GM12878 (cell line): ENCODE measurements around the gene B3GALT5. TPM values are rescaled to one million over a fixed set of nuclear protein-coding genes. Genes with fewer than 3 reads are reported as not detected.

ENCODE experiments used
- ASH2L ChIP-seq: fragments of 300-600, 200-600 bp; sonication (generic); IDR thresholded peaks from 2 replicates; pipeline ENCODE4 v1.6.1; 2017; ENCODE audit warnings: low read depth, mild to moderate bottlenecking, borderline replicate concordance
- BCL11A ChIP-seq: IDR thresholded peaks from 2 replicates; pipeline ENCODE4 v1.6.1; 2011; ENCODE audit warnings: low read depth, low read length
- BMI1 ChIP-seq: fragments of 450-650 bp; IDR thresholded peaks from 2 replicates; pipeline ENCODE4 v1.6.1; 2016; ENCODE audit warnings: mild to moderate bottlenecking, moderate library complexity, borderline replicate concordance
- CHD1 ChIP-seq: IDR thresholded peaks from 2 replicates; pipeline ENCODE4 v1.6.1; 2012; ENCODE audit warnings: low read depth, low read length, improper control_type of control experiment
- JUND ChIP-seq: IDR thresholded peaks from 2 replicates; pipeline ENCODE4 v1.6.1; 2012; ENCODE audit warnings: low read depth, mild to moderate bottlenecking, low read length, improper control_type of control experiment, moderate library complexity
- NFYA ChIP-seq: IDR thresholded peaks from 2 replicates; pipeline ENCODE4 v1.6.1; 2011; ENCODE audit warnings: low read depth, mild to moderate bottlenecking, low read length, improper control_type of control experiment, borderline replicate concordance
- POLR2AphosphoS2 ChIP-seq: IDR thresholded peaks from 2 replicates; pipeline ENCODE4 v1.6.1; 2011; ENCODE audit warnings: low read depth, mild to moderate bottlenecking, low read length, improper control_type of control experiment, moderate library complexity
- SREBF2 ChIP-seq: IDR thresholded peaks from 2 replicates; pipeline ENCODE4 v1.6.1; 2012; ENCODE audit warnings: mild to moderate bottlenecking, low read length
- TCF12 ChIP-seq: IDR thresholded peaks from 2 replicates; pipeline ENCODE4 v1.6.1; 2011; ENCODE audit warnings: low read depth, mild to moderate bottlenecking, low read length
- YY1 ChIP-seq: IDR thresholded peaks from 2 replicates; pipeline ENCODE4 v1.6.1; 2011; ENCODE audit warnings: low read depth, mild to moderate bottlenecking, low read length
- polyA plus RNA-seq, 11 experiments: library from polyadenylated mRNA; depleted of rRNA in 4 of 11; unstranded in 6 of 11; stranded (reverse) in 5 of 11; fragments of >200 nt; fragmentation: Nextera tagmentation in 4 of 11; fragmentation: Illumina TruSeq in 1 of 11; extraction: Ambion mirVana in 4 of 11; extraction: Trizol in 1 of 11; gene quantifications; 1 replicate in 1 of 11; 2 replicates in 10 of 11; pipeline versions ENCODE4 v1.2.1 to v1.2.3, GENCODE V29; 2011 to 2016; ENCODE audit warnings: inconsistent platforms in 2 of 11, missing spikeins in 2 of 11, low read depth in 1 of 11
- total RNA-seq, 4 experiments: library from RNA; depleted of rRNA in 3 of 4; stranded (reverse); fragments of >200 nt in 3 of 4; fragmentation: Illumina TruSeq in 1 of 4; extraction: Trizol in 1 of 4; gene quantifications; 2 replicates each; pipeline versions ENCODE4 v1.2.1 to v1.2.3, GENCODE V29; 2013 to 2021
- TF ChIP-seq, protein P1 (sequence below): fragments of 450-650 bp; IDR thresholded peaks from 2 replicates; pipeline ENCODE4 v1.6.1; 2017; ENCODE audit warnings: mild to moderate bottlenecking, moderate library complexity
- TF ChIP-seq, protein P2 (sequence below): fragments of 450-650 bp; IDR thresholded peaks from 2 replicates; pipeline ENCODE4 v1.6.1; 2016; ENCODE audit warnings: mild to moderate bottlenecking

B3GALT5 gene
- total and polyA plus RNA-seq, 10 of the 15 experiments (the other 5 are each of a cell fraction or from before 2014, with no cell fraction given), result 0.03 to 0.04 TPM; not detected in 8

DNA sequence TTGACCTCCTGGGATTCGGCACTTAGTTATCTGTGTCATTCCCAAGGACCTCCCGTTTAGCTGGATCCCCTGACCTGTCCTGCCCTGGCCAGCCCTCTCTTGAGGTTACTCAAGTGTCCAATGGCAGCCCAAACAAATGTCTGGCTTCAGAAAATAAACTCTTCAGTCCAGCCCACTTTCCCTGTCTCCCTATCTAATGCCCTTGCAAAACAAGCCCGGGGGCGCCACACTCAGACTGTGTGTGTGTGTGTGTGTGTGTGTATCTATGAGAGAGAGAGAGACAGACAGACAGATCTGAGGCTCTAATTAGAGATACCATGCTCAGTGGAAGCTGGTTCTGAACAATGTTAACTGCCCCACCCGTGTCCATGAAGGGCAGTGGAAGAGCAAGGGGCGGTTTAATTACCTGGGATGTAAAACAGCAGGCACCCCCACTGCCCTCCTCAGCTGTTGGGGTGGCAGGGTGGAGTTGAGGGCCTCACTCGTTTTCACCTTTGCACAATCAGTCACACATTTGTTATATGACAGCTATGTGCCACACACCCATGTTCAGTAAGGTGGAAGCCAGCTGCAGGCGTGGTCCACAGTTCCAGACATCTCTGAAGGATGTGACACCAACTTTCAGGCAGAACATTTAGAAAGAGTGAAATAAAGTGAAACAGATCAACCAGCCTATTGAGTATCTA lies 57.4 kb downstream of the B3GALT5 start (continued):
- TF ChIP-seq YY1, result no peak
- no peak for TF ChIP-seq ASH2L
- TF ChIP-seq TCF12, result no peak
- no peak for TF ChIP-seq BCL11A
- TF ChIP-seq, protein P1, sequence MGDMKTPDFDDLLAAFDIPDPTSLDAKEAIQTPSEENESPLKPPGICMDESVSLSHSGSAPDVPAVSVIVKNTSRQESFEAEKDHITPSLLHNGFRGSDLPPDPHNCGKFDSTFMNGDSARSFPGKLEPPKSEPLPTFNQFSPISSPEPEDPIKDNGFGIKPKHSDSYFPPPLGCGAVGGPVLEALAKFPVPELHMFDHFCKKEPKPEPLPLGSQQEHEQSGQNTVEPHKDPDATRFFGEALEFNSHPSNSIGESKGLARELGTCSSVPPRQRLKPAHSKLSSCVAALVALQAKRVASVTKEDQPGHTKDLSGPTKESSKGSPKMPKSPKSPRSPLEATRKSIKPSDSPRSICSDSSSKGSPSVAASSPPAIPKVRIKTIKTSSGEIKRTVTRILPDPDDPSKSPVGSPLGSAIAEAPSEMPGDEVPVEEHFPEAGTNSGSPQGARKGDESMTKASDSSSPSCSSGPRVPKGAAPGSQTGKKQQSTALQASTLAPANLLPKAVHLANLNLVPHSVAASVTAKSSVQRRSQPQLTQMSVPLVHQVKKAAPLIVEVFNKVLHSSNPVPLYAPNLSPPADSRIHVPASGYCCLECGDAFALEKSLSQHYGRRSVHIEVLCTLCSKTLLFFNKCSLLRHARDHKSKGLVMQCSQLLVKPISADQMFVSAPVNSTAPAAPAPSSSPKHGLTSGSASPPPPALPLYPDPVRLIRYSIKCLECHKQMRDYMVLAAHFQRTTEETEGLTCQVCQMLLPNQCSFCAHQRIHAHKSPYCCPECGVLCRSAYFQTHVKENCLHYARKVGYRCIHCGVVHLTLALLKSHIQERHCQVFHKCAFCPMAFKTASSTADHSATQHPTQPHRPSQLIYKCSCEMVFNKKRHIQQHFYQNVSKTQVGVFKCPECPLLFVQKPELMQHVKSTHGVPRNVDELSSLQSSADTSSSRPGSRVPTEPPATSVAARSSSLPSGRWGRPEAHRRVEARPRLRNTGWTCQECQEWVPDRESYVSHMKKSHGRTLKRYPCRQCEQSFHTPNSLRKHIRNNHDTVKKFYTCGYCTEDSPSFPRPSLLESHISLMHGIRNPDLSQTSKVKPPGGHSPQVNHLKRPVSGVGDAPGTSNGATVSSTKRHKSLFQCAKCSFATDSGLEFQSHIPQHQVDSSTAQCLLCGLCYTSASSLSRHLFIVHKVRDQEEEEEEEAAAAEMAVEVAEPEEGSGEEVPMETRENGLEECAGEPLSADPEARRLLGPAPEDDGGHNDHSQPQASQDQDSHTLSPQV, result no peak
- TF ChIP-seq POLR2AphosphoS2, result no peak
- TF ChIP-seq JUND, result no peak
- TF ChIP-seq BMI1, result no peak
- TF ChIP-seq SREBF2, result no peak
- no peak for TF ChIP-seq CHD1
- TF ChIP-seq NFYA, result no peak
- TF ChIP-seq, protein P2, sequence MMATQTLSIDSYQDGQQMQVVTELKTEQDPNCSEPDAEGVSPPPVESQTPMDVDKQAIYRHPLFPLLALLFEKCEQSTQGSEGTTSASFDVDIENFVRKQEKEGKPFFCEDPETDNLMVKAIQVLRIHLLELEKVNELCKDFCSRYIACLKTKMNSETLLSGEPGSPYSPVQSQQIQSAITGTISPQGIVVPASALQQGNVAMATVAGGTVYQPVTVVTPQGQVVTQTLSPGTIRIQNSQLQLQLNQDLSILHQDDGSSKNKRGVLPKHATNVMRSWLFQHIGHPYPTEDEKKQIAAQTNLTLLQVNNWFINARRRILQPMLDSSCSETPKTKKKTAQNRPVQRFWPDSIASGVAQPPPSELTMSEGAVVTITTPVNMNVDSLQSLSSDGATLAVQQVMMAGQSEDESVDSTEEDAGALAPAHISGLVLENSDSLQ, result no peak
